Stimulated activated CD8-positive, alpha-beta memory T cell treated with anti-CD3 and anti-CD28 coated beads, Interleukin-7, amount 100 ng/mL, for 1 hour (primary cell): ENCODE results near the gene NUP98.
"Not testable (repeated sequence)": the region's sequence is repeated elsewhere in the genome, so short reads cannot be mapped to it uniquely, and the experiment has no call there.

Experiments
- DNase-seq, 2 donors: peaks; one replicate each; pipeline ENCODE4 v3.0.0-alpha.2; 2020; ENCODE audit warnings: low read depth in 2 of 2

Gene NUP98

DNA sequence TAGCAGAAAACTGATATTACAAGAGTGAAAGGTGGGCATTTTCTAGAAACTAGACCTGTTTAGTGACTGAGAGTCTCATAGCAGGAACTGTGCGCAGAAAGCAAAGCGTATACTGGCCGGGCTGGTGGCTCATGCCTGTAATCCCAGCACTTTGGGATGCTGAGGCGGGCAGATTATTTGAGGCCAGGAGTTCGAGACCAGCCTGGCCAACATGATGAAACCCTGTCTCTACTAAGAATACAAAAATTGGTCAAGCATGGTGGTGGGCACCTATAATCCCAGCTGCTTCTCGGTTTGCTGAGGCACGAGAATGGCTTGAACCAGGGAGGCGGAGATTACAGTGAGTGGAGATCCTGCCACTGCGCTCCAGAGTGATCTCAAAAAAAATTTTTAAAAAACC lies 1.8 kb upstream of the NUP98 start:
- no peak for DNase-seq

DNA sequence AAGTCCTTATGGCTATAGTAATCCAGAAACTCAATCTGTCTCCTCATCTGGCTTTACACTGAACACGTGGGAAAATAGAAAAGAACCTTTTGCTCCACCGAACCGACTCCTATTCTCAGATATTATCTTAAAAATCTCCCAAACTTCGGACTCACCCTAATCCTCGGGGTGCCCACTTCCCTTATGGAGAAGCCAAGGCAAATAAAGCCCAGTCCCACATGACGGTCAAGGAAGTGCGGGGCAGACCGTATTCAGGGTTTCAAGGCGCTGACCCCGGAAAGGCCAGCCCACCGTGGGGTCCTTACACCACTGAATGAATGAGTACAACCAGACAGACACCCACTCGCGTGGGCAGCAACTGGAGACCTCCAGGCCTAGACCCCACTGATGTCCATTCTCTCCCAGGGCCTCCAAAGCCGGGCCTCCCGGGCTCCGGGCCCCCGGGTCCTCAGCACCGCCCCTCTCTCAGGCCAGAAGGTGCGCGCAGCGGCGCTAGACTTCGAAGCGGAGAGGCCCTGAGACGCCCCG lies 489 bp downstream of the NUP98 start:
- no peak for DNase-seq

GRCh38 chr11:3796346-3796745 lies 1.0 kb downstream of the NUP98 start:
- DNase-seq = no peak

DNA sequence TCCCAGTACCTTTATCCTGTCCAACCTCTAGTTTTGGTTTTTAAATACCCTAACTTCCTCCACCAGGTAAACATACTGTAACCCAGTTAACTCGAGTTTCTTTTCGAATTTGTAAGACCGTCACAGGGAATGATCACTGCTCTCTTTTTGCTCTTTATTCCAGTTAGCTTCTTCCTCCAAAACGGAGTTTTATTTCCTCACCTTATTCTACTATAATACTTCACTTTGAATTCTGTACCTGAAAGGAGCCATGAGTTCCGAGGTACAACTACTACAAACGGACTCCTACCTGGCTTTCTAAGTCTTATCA lies 1.4 kb downstream of the NUP98 start:
- no peak for DNase-seq

- no peak for DNase-seq
These were observed 2.0 kb downstream of the NUP98 start for GRCh38 chr11:3795131-3796001.

- not testable (repeated sequence) for DNase-seq
These were observed 3.0 kb downstream of the NUP98 start for GRCh38 chr11:3794387-3794786.

- DNase-seq = no peak
These were observed 10.4 kb downstream of the NUP98 start for GRCh38 chr11:3786781-3787428.

- no peak for DNase-seq
These were observed 13.7 kb downstream of the NUP98 start for GRCh38 chr11:3783611-3784010.

DNA sequence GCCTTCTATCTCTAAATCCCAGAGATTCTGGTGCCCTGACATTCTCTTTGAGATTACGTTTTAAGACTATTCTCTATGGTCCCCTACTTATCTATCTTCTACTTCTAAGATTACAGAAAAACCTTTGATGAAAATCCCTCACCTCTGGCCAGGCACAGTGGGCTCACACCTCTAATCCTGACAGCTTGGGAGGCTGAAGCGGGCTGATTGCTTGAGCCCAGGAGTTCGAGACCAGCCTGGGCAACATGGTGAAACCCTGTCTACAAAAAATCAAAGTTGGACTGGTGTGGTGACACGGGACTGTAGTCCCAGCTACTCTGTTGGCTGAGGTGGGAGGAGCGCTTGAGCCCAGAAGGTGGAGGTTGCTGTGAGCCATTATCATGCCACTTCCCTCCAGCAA lies 14.4 kb downstream of the NUP98 start:
- no peak for DNase-seq

DNA sequence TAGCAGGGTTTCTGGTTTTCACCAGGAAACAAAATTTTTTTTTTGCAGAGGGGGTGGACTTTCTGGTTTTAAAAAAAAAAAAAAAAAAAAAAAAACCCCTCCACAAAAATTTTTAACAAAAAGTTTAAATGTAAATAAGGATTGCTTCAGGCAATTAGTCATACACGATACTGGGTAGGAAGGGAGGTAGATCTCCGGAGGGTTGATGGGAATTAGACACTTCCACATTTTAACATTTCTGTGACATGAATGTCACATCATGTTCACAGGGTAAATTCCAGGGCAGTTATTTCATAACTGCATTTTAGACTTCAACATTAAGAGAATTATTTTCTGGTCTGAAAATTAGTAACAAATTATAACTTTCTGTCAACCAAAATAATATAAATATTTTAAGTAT lies 15.9 kb downstream of the NUP98 start:
- DNase-seq = no peak

- no peak for DNase-seq
These were observed 21.5 kb downstream of the NUP98 start for GRCh38 chr11:3775736-3776406.

- no peak for DNase-seq
These were observed 24.2 kb downstream of the NUP98 start for GRCh38 chr11:3773180-3773579.

DNA sequence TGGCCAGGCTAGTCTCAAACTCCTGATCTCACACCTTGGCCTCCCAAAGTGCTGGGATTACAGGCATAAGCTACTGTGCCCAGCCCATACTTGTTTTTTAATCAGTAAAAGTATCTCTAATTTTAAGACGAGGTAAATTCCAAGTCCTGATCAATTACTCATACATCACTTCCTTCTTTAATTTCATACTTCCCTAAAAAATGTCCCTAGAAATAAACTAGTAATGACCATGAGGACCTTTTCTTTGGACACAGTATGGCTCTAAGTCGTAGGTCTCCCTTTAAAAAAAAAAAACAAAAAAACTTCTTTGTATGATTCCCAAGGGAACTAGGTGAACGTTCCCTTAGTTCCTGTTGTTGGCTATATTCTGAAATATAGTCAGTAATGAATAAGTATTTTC lies 29.8 kb downstream of the NUP98 start:
- no peak for DNase-seq

DNA sequence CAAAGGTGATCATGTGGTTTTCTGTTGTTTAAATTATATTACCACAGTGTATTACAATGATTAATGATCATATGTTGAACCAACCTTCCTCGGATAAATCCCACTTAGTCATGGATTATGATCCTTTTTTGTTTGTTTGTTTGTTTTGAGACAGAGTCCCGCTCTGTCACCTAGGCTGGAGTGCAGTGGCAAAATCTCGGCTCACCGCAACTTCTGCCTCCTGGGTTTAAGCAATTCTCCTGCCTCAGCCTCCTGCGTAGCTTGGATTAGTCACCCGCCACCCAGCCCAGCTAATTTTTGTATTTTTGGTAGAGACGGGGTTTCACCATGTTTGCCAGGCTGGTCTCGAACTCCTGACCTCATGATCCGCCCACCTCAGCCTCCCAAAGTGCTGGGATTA lies 30.5 kb downstream of the NUP98 start:
- DNase-seq = not testable (repeated sequence)

- no peak for DNase-seq
These were observed 33.1 kb downstream of the NUP98 start for GRCh38 chr11:3764266-3764665.

DNA sequence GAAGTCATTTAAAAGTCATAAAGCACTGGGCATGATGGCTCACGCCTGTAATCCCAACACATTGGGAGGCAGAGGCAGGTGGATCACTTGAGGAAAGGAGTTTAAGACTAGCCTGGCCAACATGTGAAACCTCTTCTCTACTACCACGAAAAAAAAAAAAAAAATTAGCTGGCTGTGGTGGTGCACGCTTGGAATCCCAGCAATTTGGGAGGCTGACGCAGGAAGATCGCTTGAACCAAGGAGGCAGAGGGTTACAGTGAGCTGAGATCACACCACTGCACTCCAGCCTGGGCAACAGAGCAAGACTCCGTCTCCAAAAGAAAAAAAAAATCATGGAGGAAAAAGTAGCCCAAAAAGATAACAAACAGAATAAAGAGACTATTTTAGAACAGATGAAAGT lies 42.2 kb downstream of the NUP98 start:
- no peak for DNase-seq

GRCh38 chr11:3753110-3753509 lies 44.2 kb downstream of the NUP98 start:
- no peak for DNase-seq

- DNase-seq = no peak
These were observed 49.6 kb downstream of the NUP98 start for GRCh38 chr11:3747704-3748103.

- DNase-seq = no peak
These were observed 52.2 kb downstream of the NUP98 start for GRCh38 chr11:3745161-3745560.

DNA sequence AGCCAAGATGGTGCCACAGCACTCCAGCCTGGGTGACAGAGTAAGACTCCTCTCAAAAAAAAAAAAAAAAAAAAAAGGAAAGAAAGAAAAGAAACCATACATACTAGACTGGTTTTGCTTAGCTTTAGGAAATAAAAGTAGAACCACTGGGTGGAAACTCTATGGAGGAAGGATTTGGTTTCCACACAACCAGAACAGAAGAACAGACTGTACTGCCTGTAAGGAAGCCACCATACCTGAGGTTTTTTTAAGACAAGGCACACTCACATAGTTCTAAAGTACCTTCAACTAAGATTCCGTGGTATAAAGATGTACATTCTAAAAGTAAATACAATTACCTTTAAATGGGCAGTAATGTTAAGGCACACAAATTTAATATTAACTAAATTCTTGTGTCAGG lies 58.6 kb downstream of the NUP98 start:
- DNase-seq = no peak

DNA sequence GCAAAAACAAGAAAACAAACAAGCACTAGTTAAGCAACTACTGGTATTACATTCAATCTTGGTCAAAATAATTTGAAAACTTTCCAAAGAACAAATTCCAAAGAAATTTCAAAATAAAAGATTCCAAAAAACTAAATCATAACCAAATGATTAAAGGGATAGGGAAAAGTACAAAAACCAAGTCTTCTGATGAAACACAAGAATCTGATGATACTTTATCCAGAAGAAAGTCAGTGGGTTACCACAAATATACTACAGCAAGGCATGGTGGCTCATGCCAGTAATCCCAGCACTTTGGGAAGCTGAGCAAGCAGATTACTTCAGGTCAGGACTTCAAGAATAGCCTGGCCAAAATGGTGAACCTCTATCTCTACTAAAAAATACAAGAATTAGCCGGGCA lies 59.1 kb downstream of the NUP98 start:
- DNase-seq = no peak

DNA sequence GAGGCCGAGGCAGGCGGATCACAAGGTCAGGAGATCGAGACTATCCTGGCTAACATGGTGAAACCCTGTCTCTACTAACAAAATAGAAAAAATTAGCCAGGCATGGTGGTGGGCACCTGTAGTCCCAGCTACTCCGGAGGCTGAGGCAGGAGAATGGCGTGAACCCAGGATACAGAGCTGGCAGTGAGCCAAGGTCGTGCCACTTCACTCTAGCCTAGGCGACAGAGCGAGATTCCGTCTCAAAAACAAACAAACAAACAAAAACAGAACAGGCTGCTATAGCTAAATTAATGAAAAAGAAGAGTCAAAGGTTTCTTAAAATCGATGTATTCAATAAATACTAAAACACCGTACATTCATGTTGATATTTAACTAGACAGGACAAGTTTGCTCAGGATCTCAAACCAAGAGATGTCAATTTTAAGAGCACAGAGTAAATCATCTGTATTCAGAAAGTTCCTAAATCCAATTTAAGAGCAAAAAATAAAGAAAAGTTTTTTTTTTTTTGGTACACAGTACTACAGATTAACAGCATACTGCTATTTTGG lies 59.9 kb downstream of the NUP98 start:
- DNase-seq = no peak

DNA sequence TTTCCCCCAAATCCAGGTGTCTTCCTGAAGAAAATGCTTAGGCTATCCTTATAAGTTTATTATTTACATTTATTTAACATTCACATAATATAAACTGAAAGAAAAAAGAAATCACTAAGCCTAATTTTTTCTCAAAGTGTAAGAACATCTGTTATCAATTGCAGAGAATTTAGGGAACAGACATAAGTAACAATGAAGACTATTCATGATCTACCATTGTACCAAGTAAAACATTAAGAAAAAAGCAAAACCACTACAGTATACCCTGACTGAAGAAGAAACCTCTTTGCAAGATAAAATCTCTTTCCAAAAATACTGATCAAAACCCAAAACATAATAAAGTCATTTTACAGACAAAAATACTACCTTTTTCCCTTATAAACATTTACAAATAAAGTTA lies 60.5 kb downstream of the NUP98 start:
- DNase-seq = no peak
